Loucy (cell line): ENCODE results near the gene HS3ST2.

ENCODE experiments used
- EZH2phosphoT487 ChIP-seq: fragments of 200-600 bp; IDR thresholded peaks from 2 replicates; pipeline ENCODE4 v1.6.1; 2018; ENCODE audit warnings: antibody characterized with exemption, mild to moderate bottlenecking, moderate library complexity, borderline replicate concordance
- TF ChIP-seq, protein P1 (sequence below): fragments of 200-600 bp; sonication (generic); conservative IDR thresholded peaks from 2 replicates; pipeline ENCODE4 v1.5.1; 2014; ENCODE audit warnings: mild to moderate bottlenecking, antibody characterized with exemption, low read length

- TF ChIP-seq, protein P1, sequence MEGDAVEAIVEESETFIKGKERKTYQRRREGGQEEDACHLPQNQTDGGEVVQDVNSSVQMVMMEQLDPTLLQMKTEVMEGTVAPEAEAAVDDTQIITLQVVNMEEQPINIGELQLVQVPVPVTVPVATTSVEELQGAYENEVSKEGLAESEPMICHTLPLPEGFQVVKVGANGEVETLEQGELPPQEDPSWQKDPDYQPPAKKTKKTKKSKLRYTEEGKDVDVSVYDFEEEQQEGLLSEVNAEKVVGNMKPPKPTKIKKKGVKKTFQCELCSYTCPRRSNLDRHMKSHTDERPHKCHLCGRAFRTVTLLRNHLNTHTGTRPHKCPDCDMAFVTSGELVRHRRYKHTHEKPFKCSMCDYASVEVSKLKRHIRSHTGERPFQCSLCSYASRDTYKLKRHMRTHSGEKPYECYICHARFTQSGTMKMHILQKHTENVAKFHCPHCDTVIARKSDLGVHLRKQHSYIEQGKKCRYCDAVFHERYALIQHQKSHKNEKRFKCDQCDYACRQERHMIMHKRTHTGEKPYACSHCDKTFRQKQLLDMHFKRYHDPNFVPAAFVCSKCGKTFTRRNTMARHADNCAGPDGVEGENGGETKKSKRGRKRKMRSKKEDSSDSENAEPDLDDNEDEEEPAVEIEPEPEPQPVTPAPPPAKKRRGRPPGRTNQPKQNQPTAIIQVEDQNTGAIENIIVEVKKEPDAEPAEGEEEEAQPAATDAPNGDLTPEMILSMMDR, result no peak
- no peak for TF ChIP-seq EZH2phosphoT487
These were observed 2.5 kb downstream of the HS3ST2 start for GRCh38 chr16:22816475-22816874.
